ENCODE measurements around the gene CCDC148.

GRCh38 chr2:158500333-158500732 is 43.8 kb upstream of the CCDC148 start:
- TF ChIP-seq, protein P1, sequence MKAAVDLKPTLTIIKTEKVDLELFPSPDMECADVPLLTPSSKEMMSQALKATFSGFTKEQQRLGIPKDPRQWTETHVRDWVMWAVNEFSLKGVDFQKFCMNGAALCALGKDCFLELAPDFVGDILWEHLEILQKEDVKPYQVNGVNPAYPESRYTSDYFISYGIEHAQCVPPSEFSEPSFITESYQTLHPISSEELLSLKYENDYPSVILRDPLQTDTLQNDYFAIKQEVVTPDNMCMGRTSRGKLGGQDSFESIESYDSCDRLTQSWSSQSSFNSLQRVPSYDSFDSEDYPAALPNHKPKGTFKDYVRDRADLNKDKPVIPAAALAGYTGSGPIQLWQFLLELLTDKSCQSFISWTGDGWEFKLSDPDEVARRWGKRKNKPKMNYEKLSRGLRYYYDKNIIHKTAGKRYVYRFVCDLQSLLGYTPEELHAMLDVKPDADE (IDR thresholded peaks at IDR 0.05), result no peak
- TF ChIP-seq, protein P2, sequence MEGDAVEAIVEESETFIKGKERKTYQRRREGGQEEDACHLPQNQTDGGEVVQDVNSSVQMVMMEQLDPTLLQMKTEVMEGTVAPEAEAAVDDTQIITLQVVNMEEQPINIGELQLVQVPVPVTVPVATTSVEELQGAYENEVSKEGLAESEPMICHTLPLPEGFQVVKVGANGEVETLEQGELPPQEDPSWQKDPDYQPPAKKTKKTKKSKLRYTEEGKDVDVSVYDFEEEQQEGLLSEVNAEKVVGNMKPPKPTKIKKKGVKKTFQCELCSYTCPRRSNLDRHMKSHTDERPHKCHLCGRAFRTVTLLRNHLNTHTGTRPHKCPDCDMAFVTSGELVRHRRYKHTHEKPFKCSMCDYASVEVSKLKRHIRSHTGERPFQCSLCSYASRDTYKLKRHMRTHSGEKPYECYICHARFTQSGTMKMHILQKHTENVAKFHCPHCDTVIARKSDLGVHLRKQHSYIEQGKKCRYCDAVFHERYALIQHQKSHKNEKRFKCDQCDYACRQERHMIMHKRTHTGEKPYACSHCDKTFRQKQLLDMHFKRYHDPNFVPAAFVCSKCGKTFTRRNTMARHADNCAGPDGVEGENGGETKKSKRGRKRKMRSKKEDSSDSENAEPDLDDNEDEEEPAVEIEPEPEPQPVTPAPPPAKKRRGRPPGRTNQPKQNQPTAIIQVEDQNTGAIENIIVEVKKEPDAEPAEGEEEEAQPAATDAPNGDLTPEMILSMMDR (conservative IDR thresholded peaks at IDR 0.05; ENCODE audit: low read depth in 2 of 2), result no peak
- no peak for TF ChIP-seq POLR2AphosphoS5 (IDR thresholded peaks at IDR 0.05; ENCODE audit: low read depth)
- no peak for TF ChIP-seq EZH2 (IDR thresholded peaks at IDR 0.05; ENCODE audit: low read depth, unreplicated experiment)

Measured in GM23338 (cell line).